ENCODE measurements around the gene PCDH19.

PCDH19 gene

DNA sequence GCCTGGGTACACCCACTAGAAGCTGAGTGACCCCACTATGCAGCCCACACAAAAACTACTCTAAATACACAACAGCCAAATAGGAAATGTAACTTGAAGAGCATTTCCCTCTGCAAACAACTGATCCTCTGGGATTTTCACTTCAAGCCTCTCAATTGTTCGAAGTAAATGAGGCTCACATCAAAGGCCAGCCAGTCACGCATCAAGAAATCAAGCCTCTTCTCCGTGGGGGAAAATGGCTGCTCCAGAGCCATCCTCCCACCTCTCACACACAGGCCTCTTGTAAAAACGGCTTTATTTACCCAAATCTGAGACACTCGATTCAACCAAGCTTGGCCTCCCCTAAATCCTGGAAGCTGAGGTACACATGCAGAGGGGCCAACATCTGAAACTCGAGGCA is 14.3 kb downstream of the PCDH19 start:
- no peak for DNase-seq

DNA sequence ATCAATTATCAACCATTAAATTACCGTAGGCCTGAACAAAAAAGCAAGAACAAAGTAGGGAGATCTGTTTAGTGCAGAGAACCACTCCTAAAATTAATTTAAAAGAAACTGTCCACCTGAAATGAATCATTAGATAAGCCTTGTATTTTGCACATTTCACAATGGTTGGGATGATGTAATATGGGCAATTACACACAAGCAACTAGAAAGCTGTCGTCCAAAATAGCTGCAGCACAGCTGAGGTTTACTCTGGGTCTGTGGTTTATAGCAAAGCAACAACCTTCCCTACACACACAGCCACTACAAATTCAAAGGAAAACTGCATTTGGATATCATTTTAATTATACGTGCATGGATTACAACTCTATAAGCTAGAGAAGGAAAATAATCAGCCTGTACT is 28.5 kb downstream of the PCDH19 start:
- peak; percentile 38 for DNase-seq

- no peak for DNase-seq
Measured at GRCh38 chrX:100379388-100379986, 30.6 kb downstream of the PCDH19 start.

GRCh38 chrX:100377826-100378225 is 32.2 kb downstream of the PCDH19 start:
- DNase-seq, result no peak

DNA sequence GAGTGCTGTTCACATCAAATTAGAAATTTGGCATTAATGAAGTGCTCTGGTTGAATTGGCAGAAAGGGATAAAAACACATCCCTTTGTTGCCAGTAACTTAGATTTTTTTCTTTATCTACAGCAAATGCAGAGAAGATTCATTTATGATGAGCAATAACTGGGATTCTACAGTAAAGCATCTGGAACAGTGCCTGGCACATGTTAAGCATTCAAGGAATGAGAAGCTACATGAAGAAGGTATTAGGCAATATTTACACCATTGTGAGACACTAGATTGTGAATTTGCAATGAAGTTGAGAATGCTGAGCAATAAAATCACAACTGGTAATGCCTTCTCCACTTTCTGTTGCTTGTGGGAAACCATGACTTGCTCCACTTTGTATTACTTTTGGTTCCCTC is 33.5 kb downstream of the PCDH19 start:
- no peak for DNase-seq

DNA sequence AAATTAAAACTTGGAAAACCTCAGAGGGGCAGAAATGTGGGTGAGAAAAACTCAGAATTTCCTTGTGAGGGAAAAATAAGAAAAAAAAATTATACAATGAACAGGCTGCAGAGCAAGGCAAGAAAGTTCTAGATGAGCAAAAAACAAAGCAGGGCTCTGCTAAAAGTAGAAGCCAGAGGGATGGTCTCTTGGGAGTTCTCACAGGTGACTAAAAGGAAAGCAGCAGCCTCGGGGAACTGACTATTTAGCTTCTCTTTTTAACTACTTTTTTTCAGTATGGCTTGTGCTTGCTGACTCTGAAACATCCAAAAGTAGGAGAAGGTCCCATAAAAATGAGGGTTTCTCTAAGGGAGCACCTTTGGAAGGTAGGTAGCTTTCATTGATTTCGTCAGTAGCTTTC is 36.4 kb downstream of the PCDH19 start:
- DNase-seq, result no peak

GRCh38 chrX:100368167-100368566 is 41.9 kb downstream of the PCDH19 start:
- no peak for DNase-seq

- DNase-seq, result no peak
Measured at GRCh38 chrX:100363896-100364295, 46.2 kb downstream of the PCDH19 start.

DNA sequence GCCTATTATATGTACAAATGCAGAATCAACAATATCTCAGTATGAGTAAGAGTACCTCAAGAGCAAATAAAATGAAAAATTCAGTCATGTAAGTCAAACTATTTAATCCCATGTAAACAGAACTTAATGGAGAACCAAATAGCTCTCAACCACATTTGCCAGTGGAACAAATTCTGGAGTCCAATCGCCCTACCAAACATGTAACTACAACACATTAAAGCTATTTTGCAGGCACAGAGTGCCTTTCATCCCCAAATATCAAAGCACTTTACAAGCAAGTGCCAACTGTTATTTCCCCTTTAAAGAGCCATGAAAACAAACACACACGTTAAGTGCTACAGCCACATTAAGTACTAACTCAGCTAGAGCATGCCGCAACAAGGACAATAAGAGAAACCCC is 51.3 kb downstream of the PCDH19 start:
- no peak for DNase-seq

- no peak for DNase-seq
Measured at GRCh38 chrX:100356351-100356896, 53.6 kb downstream of the PCDH19 start.

- DNase-seq, result no peak
Measured at GRCh38 chrX:100355680-100356079, 54.4 kb downstream of the PCDH19 start.

- no peak for DNase-seq
Measured at GRCh38 chrX:100353326-100353725, 56.7 kb downstream of the PCDH19 start.

DNA sequence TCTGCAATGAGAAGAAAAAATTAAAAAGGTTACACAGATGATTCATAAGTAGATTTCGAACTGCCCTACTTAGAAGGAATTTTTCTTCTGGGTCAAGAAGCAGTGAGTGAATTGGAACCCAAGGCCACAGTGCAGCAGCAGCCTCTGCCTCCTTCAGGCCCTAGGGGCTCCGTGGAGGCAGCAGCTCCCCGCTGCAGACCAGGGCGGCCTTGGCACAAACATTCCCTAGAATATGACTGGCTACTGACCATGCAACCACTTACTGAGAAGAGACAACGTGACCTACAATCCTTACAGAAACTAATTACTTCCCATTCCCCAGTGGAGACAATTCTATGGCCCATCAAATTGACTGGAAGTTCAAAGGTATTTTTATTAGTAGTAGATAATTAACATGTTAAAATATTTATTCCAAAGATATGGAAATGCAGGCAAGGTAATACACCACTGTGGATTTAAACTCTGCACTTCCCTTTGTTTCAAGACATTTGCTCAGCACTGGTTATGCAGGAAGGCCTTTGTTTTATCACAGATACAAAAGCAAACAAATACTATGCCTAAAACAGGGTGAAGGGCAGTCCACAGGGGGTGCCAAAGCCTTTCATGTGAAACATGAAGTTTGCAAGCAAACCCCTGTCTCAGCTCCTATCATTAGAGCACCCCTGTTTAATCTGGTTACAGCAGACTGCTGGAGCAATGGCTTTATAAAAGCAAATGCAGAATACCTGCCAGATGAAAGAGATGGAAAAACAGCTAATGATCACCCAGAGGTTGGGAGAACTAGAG is 59.2 kb downstream of the PCDH19 start:
- DNase-seq, result no peak

DNA sequence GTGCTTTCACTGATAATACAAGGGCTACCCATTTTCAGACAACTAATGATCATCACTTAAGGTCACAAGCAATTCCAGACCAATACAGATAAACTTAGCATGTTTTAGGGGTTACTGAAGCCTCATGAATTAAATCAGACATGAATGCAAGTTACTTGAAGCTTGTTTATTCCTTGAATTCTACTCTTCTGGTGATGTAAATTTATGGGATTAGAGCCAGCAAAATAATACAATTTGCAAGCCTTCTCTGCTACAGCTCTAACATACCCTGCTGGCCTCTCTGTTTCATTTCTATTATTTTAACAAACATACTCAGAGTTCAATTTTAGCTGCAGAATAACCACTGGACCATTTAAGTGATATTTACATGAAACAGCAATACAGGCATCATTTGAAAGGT is 60.7 kb downstream of the PCDH19 start:
- DNase-seq, result no peak

DNA sequence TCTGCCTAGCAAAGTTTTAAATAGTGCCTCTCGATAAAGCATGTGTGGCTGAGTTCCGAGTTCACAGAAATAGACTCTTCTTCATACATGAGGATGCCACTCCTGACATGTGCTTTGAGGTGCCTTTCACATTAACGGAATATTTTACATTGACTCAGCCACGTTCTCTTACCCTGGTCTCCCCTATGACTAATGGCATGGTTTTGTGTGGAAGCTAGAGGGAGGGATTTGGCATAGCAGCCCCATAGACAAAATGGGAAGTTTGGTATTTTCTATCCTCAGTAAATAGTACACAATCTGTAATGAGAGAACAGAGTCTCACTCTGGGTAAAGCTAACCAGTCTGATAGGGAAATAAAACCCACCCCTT is 68.9 kb downstream of the PCDH19 start:
- DNase-seq, result no peak

GRCh38 chrX:100340491-100341141 is 69.5 kb downstream of the PCDH19 start:
- DNase-seq, result no peak

GRCh38 chrX:100328351-100328750 is 81.7 kb downstream of the PCDH19 start:
- DNase-seq, result no peak

- DNase-seq, result no peak
Measured at GRCh38 chrX:100319716-100320115, 90.4 kb downstream of the PCDH19 start.

DNA sequence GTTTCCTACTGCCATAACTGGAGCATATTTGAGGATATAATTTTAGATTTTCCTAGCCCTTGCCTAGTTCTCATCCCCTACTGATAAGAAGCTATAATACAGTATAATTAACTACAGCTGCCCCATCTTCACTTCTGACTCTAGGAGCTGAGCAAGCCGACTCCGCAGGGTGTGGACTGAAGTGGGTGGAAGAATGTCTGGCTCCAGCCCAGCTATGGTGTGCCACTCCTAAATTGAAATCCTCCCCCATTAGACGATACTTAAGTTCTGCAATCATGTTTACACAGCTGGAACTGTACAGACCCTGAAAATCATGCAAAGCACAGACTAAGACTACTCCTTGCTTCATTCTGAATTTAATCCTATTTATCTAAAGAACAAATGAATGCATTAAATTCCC is 93.1 kb downstream of the PCDH19 start:
- no peak for DNase-seq

- DNase-seq, result no peak
Measured at GRCh38 chrX:100315566-100315965, 94.5 kb downstream of the PCDH19 start.

- DNase-seq, result no peak
Measured at GRCh38 chrX:100299559-100299958, 110.5 kb downstream of the PCDH19 start.

DNA sequence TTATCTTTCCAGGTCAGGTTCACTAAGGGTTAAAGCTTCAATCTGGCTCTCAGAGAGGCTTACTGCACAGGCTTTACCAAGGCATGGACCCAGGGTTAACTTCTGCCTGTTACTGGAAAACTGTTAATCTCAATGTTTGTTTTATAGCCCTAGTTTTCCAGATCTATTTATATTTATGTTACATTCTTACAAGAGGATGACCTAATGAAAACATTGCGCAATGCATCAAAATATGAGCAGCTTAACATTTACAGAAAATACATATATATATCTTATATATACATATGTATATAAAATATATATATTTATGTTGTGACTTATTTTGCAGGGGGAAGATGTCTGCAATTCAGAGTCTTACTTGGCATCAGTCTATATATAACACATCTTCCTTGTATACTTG is 112.3 kb downstream of the PCDH19 start:
- no peak for DNase-seq

DNA sequence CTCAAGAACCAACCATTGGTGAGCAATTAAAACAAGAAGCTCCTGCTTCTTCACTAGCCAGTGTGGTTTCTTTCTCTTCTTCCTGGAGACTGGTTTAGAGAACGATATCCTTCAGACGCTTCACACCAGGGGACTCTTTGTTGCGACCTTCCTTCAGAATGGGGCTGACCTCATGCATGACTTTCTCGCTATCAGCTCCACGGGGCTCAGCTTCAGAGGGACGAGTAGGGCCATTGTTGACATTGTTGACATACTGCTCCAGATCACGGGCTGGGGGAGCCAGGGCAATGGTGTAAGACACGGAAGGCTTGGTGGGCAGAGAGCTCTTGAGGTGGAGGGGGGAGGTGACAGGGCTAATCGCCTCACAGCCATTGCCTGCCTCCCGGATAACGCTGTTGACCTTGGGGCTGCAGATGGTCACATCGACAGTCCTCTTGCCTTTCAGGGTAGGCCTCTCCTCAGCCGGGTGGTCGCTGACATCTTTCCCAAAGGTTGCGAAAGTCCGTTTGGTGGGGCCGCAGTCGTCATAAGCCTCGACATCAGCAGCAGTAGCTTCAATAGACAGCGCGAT is 113.8 kb downstream of the PCDH19 start:
- no peak for DNase-seq

DNA sequence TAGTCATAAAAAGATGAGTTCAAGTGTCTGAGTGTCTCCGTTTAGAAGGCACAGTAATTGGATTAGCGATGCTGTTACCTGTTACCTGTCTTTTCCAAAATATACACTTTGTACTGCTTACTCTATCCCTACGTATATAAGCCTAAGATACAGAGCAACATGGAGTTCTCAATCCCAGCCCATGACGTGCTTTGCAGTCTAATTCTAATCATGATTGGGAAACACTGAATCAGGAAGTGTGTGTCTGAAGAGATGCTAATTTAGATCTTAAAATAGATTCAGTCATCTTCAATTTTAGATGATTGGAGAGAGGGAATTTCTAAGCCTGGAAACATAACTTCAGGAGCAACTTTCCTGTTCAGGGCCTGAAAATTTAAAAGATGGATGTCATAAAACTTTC is 115.1 kb downstream of the PCDH19 start:
- no peak for DNase-seq
